Measurements from ENCODE around the gene GNAS. TPM values are rescaled to one million over a fixed set of nuclear protein-coding genes. Genes with fewer than 3 reads are reported as not detected.
A peak's percentile ranks its signal among the peaks of the same experiment; 100 is the strongest.

GNAS gene
- total RNA-seq, 4 donors from 2014 or later = 679 to 875 (median 782) TPM

DNA sequence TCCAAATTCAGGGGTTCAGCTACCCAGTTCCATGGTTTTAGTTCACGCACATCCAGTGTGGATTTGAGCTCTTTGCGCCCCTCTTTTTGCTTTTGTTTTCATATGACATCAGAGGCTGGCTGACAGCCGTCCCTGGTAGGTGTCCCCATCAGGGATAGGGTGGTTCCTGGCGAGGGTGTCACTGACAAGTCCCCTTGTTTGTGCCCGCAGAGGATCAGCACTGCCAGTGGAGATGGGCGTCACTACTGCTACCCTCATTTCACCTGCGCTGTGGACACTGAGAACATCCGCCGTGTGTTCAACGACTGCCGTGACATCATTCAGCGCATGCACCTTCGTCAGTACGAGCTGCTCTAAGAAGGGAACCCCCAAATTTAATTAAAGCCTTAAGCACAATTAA, 58.0 kb downstream of the GNAS start:
- Histone ChIP-seq H3K9me3 (no peaks in the 10 kb centered on the region), H3K27me3 (no peaks in the 10 kb centered on the region), H3K4me1 (peaks cover 38 to 44% (median 39%) of the 10 kb centered on the region in 4 donors), H3K36me3 (peaks cover 41 to 57% (median 51%) of the 10 kb centered on the region in 4 donors), H3K27ac (replicated peaks in 1 of 4) (no peak overlapping the region), H3K4me3 (no peak overlapping the region)
- intact Hi-C loops (cut with DNase I) = no loop called here
- 92% methylated on average over 14 of the region's 14 CpGs for WGBS
- TF ChIP-seq POLR2A (IDR thresholded peaks at IDR 0.05; ENCODE audit: low read depth) (no peak), EP300 (IDR thresholded peaks at IDR 0.05) (no peak), POLR2AphosphoS5 (IDR thresholded peaks at IDR 0.05) (no peak)
- TF ChIP-seq, protein P1, sequence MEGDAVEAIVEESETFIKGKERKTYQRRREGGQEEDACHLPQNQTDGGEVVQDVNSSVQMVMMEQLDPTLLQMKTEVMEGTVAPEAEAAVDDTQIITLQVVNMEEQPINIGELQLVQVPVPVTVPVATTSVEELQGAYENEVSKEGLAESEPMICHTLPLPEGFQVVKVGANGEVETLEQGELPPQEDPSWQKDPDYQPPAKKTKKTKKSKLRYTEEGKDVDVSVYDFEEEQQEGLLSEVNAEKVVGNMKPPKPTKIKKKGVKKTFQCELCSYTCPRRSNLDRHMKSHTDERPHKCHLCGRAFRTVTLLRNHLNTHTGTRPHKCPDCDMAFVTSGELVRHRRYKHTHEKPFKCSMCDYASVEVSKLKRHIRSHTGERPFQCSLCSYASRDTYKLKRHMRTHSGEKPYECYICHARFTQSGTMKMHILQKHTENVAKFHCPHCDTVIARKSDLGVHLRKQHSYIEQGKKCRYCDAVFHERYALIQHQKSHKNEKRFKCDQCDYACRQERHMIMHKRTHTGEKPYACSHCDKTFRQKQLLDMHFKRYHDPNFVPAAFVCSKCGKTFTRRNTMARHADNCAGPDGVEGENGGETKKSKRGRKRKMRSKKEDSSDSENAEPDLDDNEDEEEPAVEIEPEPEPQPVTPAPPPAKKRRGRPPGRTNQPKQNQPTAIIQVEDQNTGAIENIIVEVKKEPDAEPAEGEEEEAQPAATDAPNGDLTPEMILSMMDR (IDR thresholded peaks at IDR 0.05) = no peak
- DNase-seq (ENCODE audit: extremely low spot score) = peak; percentile 57

DNA sequence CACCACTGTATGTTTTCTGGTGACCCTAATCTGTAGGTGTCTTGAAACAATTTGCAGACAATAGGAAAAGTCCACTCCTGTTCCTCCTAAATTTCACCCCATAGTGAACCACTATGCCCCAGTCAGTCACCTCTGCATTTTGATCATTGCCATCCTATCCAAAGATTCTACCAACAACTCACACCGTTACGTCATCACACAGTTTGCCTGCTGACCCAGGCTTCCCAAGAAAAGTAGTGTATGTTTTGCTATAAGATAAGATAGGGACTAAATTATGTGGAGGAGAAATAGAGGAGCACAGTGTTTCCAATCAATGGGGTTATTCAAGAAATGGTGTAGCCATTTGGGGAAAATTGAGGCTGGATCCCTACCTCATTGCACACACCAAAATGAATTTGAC, 58.8 kb downstream of the GNAS start:
- H3K4me3 ChIP-seq = no peak overlapping the region
- intact Hi-C loops (cut with DNase I) = no loop called here
- H3K4me1 ChIP-seq = peaks cover 30 to 36% (median 31%) of the 10 kb centered on the region in 4 donors
- no peak overlapping the region for H3K27ac ChIP-seq (replicated peaks in 1 of 4)
- H3K27me3 ChIP-seq = no peaks in the 10 kb centered on the region
- peaks cover 35 to 48% (median 42%) of the 10 kb centered on the region in 4 donors for H3K36me3 ChIP-seq
- DNase-seq (ENCODE audit: extremely low spot score) = peak; percentile 8
- 93% methylated on average over 2 of the region's 2 CpGs for whole genome bisulfite sequencing
- no peaks in the 10 kb centered on the region for H3K9me3 ChIP-seq
- TF ChIP-seq POLR2A (IDR thresholded peaks at IDR 0.05; ENCODE audit: low read depth) (no peak), POLR2AphosphoS5 (IDR thresholded peaks at IDR 0.05) (peak in 1 of 2 donors; percentile 14)

DNA sequence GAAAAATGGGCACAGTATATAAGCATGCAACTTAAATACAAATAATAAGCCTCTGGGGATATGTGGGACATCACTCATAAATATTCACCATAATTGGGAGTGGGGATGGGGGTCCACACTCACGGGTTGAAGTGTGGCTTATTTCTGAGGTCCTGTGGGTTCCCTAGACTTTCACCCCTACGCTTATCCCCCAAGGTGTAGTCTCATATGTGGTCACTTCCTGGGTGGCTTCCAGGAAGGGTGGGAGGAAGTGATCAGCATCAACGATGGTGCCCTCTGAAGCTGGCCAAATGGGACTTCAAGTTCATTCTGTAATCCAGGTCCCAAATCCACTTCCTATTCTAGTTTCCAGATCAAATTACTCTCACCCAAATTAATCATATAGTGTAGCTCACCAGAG, 59.5 kb downstream of the GNAS start:
- intact Hi-C loops (cut with DNase I) = no loop called here
- Histone ChIP-seq H3K4me3 (no peak overlapping the region), H3K36me3 (peaks cover 33 to 43% (median 36%) of the 10 kb centered on the region in 4 donors), H3K9me3 (peaks cover 0 to 3% (median 0%) of the 10 kb centered on the region in 4 donors), H3K27me3 (no peaks in the 10 kb centered on the region), H3K27ac (replicated peaks in 1 of 4) (no peak overlapping the region), H3K4me1 (peaks cover 23 to 29% (median 24%) of the 10 kb centered on the region in 4 donors)
- no peak for DNase-seq (ENCODE audit: extremely low spot score)
- TF ChIP-seq POLR2AphosphoS5 (IDR thresholded peaks at IDR 0.05) (no peak), EP300 (IDR thresholded peaks at IDR 0.05) (no peak), POLR2A (IDR thresholded peaks at IDR 0.05; ENCODE audit: low read depth) (no peak)
- TF ChIP-seq, protein P1 (IDR thresholded peaks at IDR 0.05) = no peak
- WGBS = 59% methylated on average over 3 of the region's 3 CpGs

DNA sequence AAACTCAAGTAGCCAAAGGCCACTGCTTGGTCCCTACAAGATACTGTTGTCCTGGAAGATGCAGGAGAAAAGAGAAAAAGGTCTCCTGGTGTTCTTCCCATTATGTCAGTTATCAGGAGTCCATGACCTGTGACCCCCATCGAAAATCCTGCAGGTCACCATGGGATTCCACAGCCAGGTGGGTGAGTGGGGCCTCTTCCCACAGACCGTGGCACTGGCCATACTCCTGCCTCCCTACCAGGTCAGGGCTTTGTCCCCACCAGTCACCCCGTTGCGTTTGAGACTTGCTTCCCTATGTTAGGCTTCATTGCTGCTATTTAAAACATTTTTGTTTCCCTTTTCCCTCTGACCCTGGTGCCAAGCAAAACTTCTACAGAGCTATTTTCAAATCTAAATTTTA, 60.6 kb downstream of the GNAS start:
- no peak for DNase-seq (ENCODE audit: extremely low spot score)
- intact Hi-C loops (cut with DNase I) = no loop called here
- H3K4me3 ChIP-seq = no peak overlapping the region
- H3K27me3 ChIP-seq = no peaks in the 10 kb centered on the region
- peaks cover 0 to 3% (median 0%) of the 10 kb centered on the region in 4 donors for H3K9me3 ChIP-seq
- no peak overlapping the region for H3K27ac ChIP-seq (replicated peaks in 1 of 4)
- peaks cover 12 to 19% (median 16%) of the 10 kb centered on the region in 4 donors for H3K4me1 ChIP-seq
- WGBS = 90% methylated on average over 4 of the region's 4 CpGs
- TF ChIP-seq, protein P1 (IDR thresholded peaks at IDR 0.05) = no peak
- TF ChIP-seq EP300 (IDR thresholded peaks at IDR 0.05) (no peak), POLR2AphosphoS5 (IDR thresholded peaks at IDR 0.05) (no peak), POLR2A (IDR thresholded peaks at IDR 0.05; ENCODE audit: low read depth) (no peak)
- peaks cover 33 to 39% (median 35%) of the 10 kb centered on the region in 4 donors for H3K36me3 ChIP-seq

DNA sequence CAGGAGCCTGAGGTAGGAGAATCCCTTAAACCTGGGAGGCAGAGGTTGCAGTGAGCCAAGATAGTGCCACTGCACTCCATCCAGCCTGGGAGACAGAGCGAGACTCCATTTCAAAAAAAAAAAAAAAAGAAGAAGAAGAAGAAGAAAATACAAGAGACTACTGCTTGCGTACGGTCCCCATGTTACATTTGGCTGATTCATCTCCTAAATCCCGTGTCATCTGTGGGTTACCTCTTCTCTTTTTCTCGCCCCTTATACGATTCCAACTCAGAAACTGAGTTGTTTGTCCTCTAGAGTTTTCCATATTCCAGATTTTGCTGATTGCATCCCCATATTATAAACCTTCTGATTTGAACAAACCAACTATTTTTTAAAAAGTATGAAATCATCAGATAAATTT, 66.1 kb downstream of the GNAS start:
- H3K36me3 ChIP-seq = no peaks in the 10 kb centered on the region
- DNase-seq (ENCODE audit: extremely low spot score) = no peak
- no peak overlapping the region for H3K4me3 ChIP-seq
- TF ChIP-seq EP300 (IDR thresholded peaks at IDR 0.05) (no peak), POLR2AphosphoS5 (IDR thresholded peaks at IDR 0.05) (no peak), POLR2A (IDR thresholded peaks at IDR 0.05; ENCODE audit: low read depth) (no peak)
- TF ChIP-seq, protein P1 (IDR thresholded peaks at IDR 0.05) = no peak
- H3K27ac ChIP-seq (replicated peaks in 1 of 4) = no peak overlapping the region
- intact Hi-C loops (cut with DNase I) = no loop called here
- peaks cover 0 to 3% (median 0%) of the 10 kb centered on the region in 4 donors for H3K9me3 ChIP-seq
- no peaks in the 10 kb centered on the region for H3K27me3 ChIP-seq
- 89% methylated on average over 6 of the region's 6 CpGs for WGBS
- H3K4me1 ChIP-seq = no peaks in the 10 kb centered on the region
